H9 (cell line): Measurements from ENCODE around the gene MAP4K3. TPM values are rescaled to one million over a fixed set of nuclear protein-coding genes. Genes with fewer than 3 reads are reported as not detected.

Source experiments
- DNase-seq: peaks from one replicate; pipeline ENCODE4 v3.0.0-alpha.2; 2017
- H2AFZ ChIP-seq: one replicate; pipeline ENCODE4 v1.6.1; 2013; ENCODE audit warnings: mild to moderate bottlenecking, low read length, control low read depth, moderate library complexity
- H2AK5ac ChIP-seq: 2 replicates; pipeline ENCODE4 v1.6.1; 2013; ENCODE audit warnings: low read length, control low read depth, mixed read lengths; ENCODE audit not compliant: insufficient read length
- H2BK120ac ChIP-seq: one replicate; pipeline ENCODE4 v1.6.1; 2013; ENCODE audit warnings: low read depth, mild to moderate bottlenecking, low read length, control low read depth, inconsistent platforms; ENCODE audit not compliant: poor library complexity, severe bottlenecking
- H2BK12ac ChIP-seq: 2 replicates; pipeline ENCODE4 v1.6.1; 2013; ENCODE audit warnings: low read length, control low read depth, mixed read lengths, low read depth; ENCODE audit not compliant: insufficient read length
- H2BK15ac ChIP-seq: 2 replicates; pipeline ENCODE4 v1.6.1; 2013; ENCODE audit warnings: low read depth, low read length, control low read depth
- H2BK20ac ChIP-seq: one replicate; pipeline ENCODE4 v1.6.1; 2013; ENCODE audit warnings: low read depth, mild to moderate bottlenecking, low read length, control low read depth, inconsistent platforms; ENCODE audit not compliant: poor library complexity, severe bottlenecking
- H2BK5ac ChIP-seq: 2 replicates; pipeline ENCODE4 v1.6.1; 2013; ENCODE audit warnings: low read length, control low read depth, mixed read lengths; ENCODE audit not compliant: insufficient read length
- H3K14ac ChIP-seq: 2 replicates; pipeline ENCODE4 v1.6.1; 2013; ENCODE audit warnings: low read length, control low read depth; ENCODE audit not compliant: insufficient read depth
- H3K18ac ChIP-seq: 2 replicates; pipeline ENCODE4 v1.6.1; 2013; ENCODE audit warnings: low read depth, mild to moderate bottlenecking, mixed read lengths, low read length, control low read depth; ENCODE audit not compliant: insufficient read length
- H3K23ac ChIP-seq: 2 replicates; pipeline ENCODE4 v1.6.1; 2013; ENCODE audit warnings: low read length, control low read depth, mixed read lengths, low read depth; ENCODE audit not compliant: insufficient read length
- H3K23me2 ChIP-seq: 2 replicates; pipeline ENCODE4 v1.6.1; 2013; ENCODE audit warnings: low read depth, mild to moderate bottlenecking, mixed read lengths, low read length, control low read depth; ENCODE audit not compliant: insufficient read length, poor library complexity, severe bottlenecking
- H3K27ac ChIP-seq: 2 replicates; pipeline ENCODE4 v1.5.1; 2013; ENCODE audit warnings: low read length, control low read depth, mixed read lengths, low read depth; ENCODE audit not compliant: insufficient read length
- H3K27me3 ChIP-seq: 2 replicates; pipeline ENCODE4 v1.6.1; 2013; ENCODE audit warnings: low read length, control low read depth, inconsistent platforms; ENCODE audit not compliant: insufficient read depth
- H3K4ac ChIP-seq: 2 replicates; pipeline ENCODE4 v1.6.1; 2013; ENCODE audit warnings: low read depth, mild to moderate bottlenecking, control low read depth, inconsistent platforms, low read length, moderate library complexity
- H3K4me1 ChIP-seq: 2 replicates; pipeline ENCODE4 v1.6.1; 2013; ENCODE audit warnings: low read length, control low read depth, inconsistent platforms; ENCODE audit not compliant: insufficient read depth
- H3K4me2 ChIP-seq: 2 replicates; pipeline ENCODE4 v1.6.1; 2013; ENCODE audit warnings: low read length, control low read depth, mixed read lengths; ENCODE audit not compliant: insufficient read length, insufficient read depth
- H3K56ac ChIP-seq: 2 replicates; pipeline ENCODE4 v1.6.1; 2013; ENCODE audit warnings: low read depth, mild to moderate bottlenecking, mixed read lengths, low read length, control low read depth; ENCODE audit not compliant: insufficient read length
- H3K79me1 ChIP-seq: 2 replicates; pipeline ENCODE4 v1.6.1; 2013; ENCODE audit warnings: low read depth, mild to moderate bottlenecking, moderate library complexity, low read length, control low read depth, inconsistent platforms; ENCODE audit not compliant: insufficient read depth, poor library complexity, severe bottlenecking
- H3K79me2 ChIP-seq: 2 replicates; pipeline ENCODE4 v1.6.1; 2013; ENCODE audit warnings: low read length, control low read depth, inconsistent platforms; ENCODE audit not compliant: insufficient read depth
- H3K9ac ChIP-seq: 2 replicates; pipeline ENCODE4 v1.6.1; 2013; ENCODE audit warnings: low read length, control low read depth, mixed read lengths; ENCODE audit not compliant: insufficient read length; ENCODE audit errors: extremely low read depth
- H3K9me3 ChIP-seq: one replicate; pipeline ENCODE4 v1.6.1; 2013; ENCODE audit warnings: low read depth, low read length, inconsistent platforms; ENCODE audit not compliant: control insufficient read depth
- H3T11ph ChIP-seq: one replicate; pipeline ENCODE4 v1.6.1; 2013; ENCODE audit warnings: mild to moderate bottlenecking, low read length, control low read depth, inconsistent platforms
- H4K20me1 ChIP-seq: one replicate; pipeline ENCODE4 v1.6.1; 2013; ENCODE audit not compliant: control insufficient read depth, insufficient read length, insufficient read depth
- H4K5ac ChIP-seq: 2 replicates; pipeline ENCODE4 v1.6.1; 2013; ENCODE audit warnings: low read depth, mild to moderate bottlenecking, mixed read lengths, low read length, control low read depth; ENCODE audit not compliant: insufficient read length
- H4K8ac ChIP-seq: replicated peaks from 2 replicates; pipeline ENCODE4 v1.6.1; 2013; ENCODE audit warnings: low read length, control low read depth, mixed read lengths, low read depth; ENCODE audit not compliant: insufficient read length
- H4K91ac ChIP-seq: 2 replicates; pipeline ENCODE4 v1.6.1; 2013; ENCODE audit warnings: low read depth, mild to moderate bottlenecking, moderate library complexity, mixed read lengths, low read length, control low read depth; ENCODE audit not compliant: insufficient read length
- H3K27ac Mint-ChIP-seq, 3 experiments: 2 replicates in 2 of 3; 3 replicates in 1 of 3; pipeline ENCODE4 v1.8.0; 2020 to 2021; ENCODE audit warnings: mixed read lengths in 3 of 3, mild to moderate bottlenecking in 1 of 3, moderate library complexity in 1 of 3
- H3K27me3 Mint-ChIP-seq: 2 replicates; pipeline ENCODE4 v1.8.0; 2021; ENCODE audit warnings: low read depth, mild to moderate bottlenecking, moderate library complexity, mixed read lengths
- H3K36me3 Mint-ChIP-seq, 3 experiments: 2 replicates in 2 of 3; 3 replicates in 1 of 3; pipeline ENCODE4 v1.8.0; 2020 to 2021; ENCODE audit warnings: low read depth in 3 of 3, mixed read lengths in 3 of 3; ENCODE audit not compliant: insufficient read depth in 1 of 3
- H3K4me1 Mint-ChIP-seq, 2 experiments: 2 replicates each; pipeline ENCODE4 v1.8.0; 2020; ENCODE audit warnings: mixed read lengths in 2 of 2
- H3K4me3 Mint-ChIP-seq, 2 experiments: 2 replicates in 1 of 2; 3 replicates in 1 of 2; pipeline ENCODE4 v1.8.0; 2020 to 2021; ENCODE audit warnings: mild to moderate bottlenecking in 2 of 2, mixed read lengths in 2 of 2, moderate library complexity in 1 of 2
- H3K9me3 Mint-ChIP-seq, 2 experiments: 2 replicates in 1 of 2; 3 replicates in 1 of 2; pipeline ENCODE4 v1.8.0; 2020; ENCODE audit warnings: mild to moderate bottlenecking in 2 of 2, mixed read lengths in 2 of 2, moderate library complexity in 1 of 2
- WGBS: extraction: QIAGEN DNeasy Blood & Tissue Kit; methylation state at CpG from one replicate; pipeline ENCODE4 v1.1.7; 2013; ENCODE audit warnings: missing lambda C conversion rate, low lambda C conversion rate, mixed read lengths; ENCODE audit not compliant: insufficient read length; ENCODE audit errors: extremely low coverage; 5-methylcytosine and 5-hydroxymethylcytosine counted together
- total RNA-seq: library from RNA; stranded (reverse); gene quantifications from 2 replicates; pipeline ENCODE4 v1.2.1, GENCODE V29; 2021
- TF ChIP-seq, protein P1 (sequence below): fragments of 200-600 bp; sonication (generic); conservative IDR thresholded peaks from 3 replicates; pipeline ENCODE4 v1.8.0; 2021; ENCODE audit warnings: antibody characterized with exemption, mild to moderate bottlenecking

MAP4K3 gene
- total RNA-seq, 1 experiment from 2014 or later, result 37.9 TPM

- H3K4me1 ChIP-seq, result peaks cover 19% of the 10 kb centered on the region; the same call in 1 of the 2 replicates
- TF ChIP-seq, protein P1, sequence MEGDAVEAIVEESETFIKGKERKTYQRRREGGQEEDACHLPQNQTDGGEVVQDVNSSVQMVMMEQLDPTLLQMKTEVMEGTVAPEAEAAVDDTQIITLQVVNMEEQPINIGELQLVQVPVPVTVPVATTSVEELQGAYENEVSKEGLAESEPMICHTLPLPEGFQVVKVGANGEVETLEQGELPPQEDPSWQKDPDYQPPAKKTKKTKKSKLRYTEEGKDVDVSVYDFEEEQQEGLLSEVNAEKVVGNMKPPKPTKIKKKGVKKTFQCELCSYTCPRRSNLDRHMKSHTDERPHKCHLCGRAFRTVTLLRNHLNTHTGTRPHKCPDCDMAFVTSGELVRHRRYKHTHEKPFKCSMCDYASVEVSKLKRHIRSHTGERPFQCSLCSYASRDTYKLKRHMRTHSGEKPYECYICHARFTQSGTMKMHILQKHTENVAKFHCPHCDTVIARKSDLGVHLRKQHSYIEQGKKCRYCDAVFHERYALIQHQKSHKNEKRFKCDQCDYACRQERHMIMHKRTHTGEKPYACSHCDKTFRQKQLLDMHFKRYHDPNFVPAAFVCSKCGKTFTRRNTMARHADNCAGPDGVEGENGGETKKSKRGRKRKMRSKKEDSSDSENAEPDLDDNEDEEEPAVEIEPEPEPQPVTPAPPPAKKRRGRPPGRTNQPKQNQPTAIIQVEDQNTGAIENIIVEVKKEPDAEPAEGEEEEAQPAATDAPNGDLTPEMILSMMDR, result no peak
- H4K91ac ChIP-seq, result no peak overlapping the region
- no peaks in the 10 kb centered on the region for H3K27me3 ChIP-seq
- Mint-ChIP-seq H3K27ac (no peak overlapping the region), H3K36me3 (no peaks in the 10 kb centered on the region; a peak in 1 of 7 replicates), H3K27me3 (no peaks in the 10 kb centered on the region), H3K9me3 (no peaks in the 10 kb centered on the region), H3K4me1 (peaks cover 76 to 78% of the 10 kb centered on the region in 2 experiments), H3K4me3 (no peak overlapping the region; a peak in 1 of 5 replicates)
- H2AK5ac ChIP-seq, result no peak overlapping the region
- no peak overlapping the region for H3K18ac ChIP-seq
- no peak overlapping the region for H2BK20ac ChIP-seq
- no peak overlapping the region for H3K4ac ChIP-seq
- no peak for DNase-seq
- peaks cover 4% of the 10 kb centered on the region for H3K79me1 ChIP-seq
- no peak overlapping the region for H4K5ac ChIP-seq
- H3K56ac ChIP-seq, result no peak overlapping the region
- H3K23me2 ChIP-seq, result no peaks in the 10 kb centered on the region
- H3T11ph ChIP-seq, result no peak overlapping the region
- H2BK5ac ChIP-seq, result no peak overlapping the region
- H3K9ac ChIP-seq, result no peak overlapping the region
- no peak overlapping the region for H3K27ac ChIP-seq
- H3K9me3 ChIP-seq, result no peaks in the 10 kb centered on the region
- no peak overlapping the region for H3K14ac ChIP-seq
- H2BK120ac ChIP-seq, result no peak overlapping the region
- no peak overlapping the region for H3K23ac ChIP-seq
- H4K20me1 ChIP-seq, result no peaks in the 10 kb centered on the region
- H2AFZ ChIP-seq, result no peak overlapping the region
- no CpG with 5 or more reads among the region's 3 CpGs for WGBS
- H3K4me2 ChIP-seq, result no peak overlapping the region
- H2BK15ac ChIP-seq, result no peak overlapping the region
- no peak overlapping the region for H2BK12ac ChIP-seq
- peaks cover 38% of the 10 kb centered on the region; the same call in 1 of the 2 replicates for H3K79me2 ChIP-seq
- no peak overlapping the region for H4K8ac ChIP-seq
Measured at GRCh38 chr2:39409697-39410389, 27.2 kb downstream of the MAP4K3 start.
